ENCODE data around the gene C16orf95. TPM values are rescaled to one million over a fixed set of nuclear protein-coding genes. Genes with fewer than 3 reads are reported as not detected.

C16orf95 gene
- total and polyA plus RNA-seq, 2 of the 4 experiments (the other 2 are of a cell fraction) = 2.0 to 4.7 TPM

- Histone ChIP-seq H3K9me1 (ENCODE audit: insufficient read depth, low read length) (no peaks in the 10 kb centered on the region), H2AK5ac (ENCODE audit: low read depth, low read length) (no peak overlapping the region), H4K20me1 (ENCODE audit: insufficient read depth, low read length) (no peaks in the 10 kb centered on the region; the same call in 1 of the 2 replicates), H3K4me1 (ENCODE audit: control insufficient read depth, insufficient read depth, low read length) (no peaks in the 10 kb centered on the region; the same call in 1 of the 2 replicates), H2AK9ac (replicated peaks; ENCODE audit: low read depth, low read length, poor library complexity) (peak overlapping the region; percentile 39), H3K27me3 (ENCODE audit: control insufficient read depth, insufficient read depth, low read length) (peaks cover 11% of the 10 kb centered on the region), H2BK120ac (ENCODE audit: low read depth, low read length) (no peak overlapping the region), H3K9me3 (ENCODE audit: control insufficient read depth, insufficient read depth, low read length) (no peaks in the 10 kb centered on the region), H2BK20ac (ENCODE audit: low read depth, low read length) (no peak overlapping the region), H3K4me2 (ENCODE audit: low read depth, low read length) (peak overlapping the region; percentile 37; the same call in 1 of the 2 replicates), H4K91ac (ENCODE audit: insufficient read depth, low read depth, low read length) (no peak overlapping the region), H3K23ac (ENCODE audit: low read depth, low read length) (no peak overlapping the region), H3K14ac (replicated peaks; ENCODE audit: low read depth, low read length) (no peak overlapping the region), H4K5ac (ENCODE audit: low read depth, low read length) (no peak overlapping the region), H3K36me3 (ENCODE audit: control insufficient read depth, insufficient read depth, low read length) (no peaks in the 10 kb centered on the region), H3K27ac (ENCODE audit: insufficient read depth, low read length) (no peak overlapping the region), H2AFZ (replicated peaks; ENCODE audit: low read length, poor library complexity) (peak overlapping the region; percentile 73), H2BK5ac (ENCODE audit: low read depth, low read length, poor library complexity, severe bottlenecking) (no peak overlapping the region), H3K18ac (ENCODE audit: low read depth, low read length) (no peak overlapping the region), H3K4ac (ENCODE audit: low read depth, low read length) (no peak overlapping the region; the same call in 1 of the 2 replicates), H3K4me3 (ENCODE audit: insufficient read depth, low read depth, low read length) (no peak overlapping the region), H3K79me1 (ENCODE audit: low read depth in 1 of 2, low read length in 2 of 2) (no peaks in the 10 kb centered on the region), H4K8ac (ENCODE audit: low read depth in 2 of 2, low read length in 2 of 2) (no peak overlapping the region), H3K9ac (ENCODE audit: low read depth, low read length) (no peak overlapping the region), H2BK15ac (ENCODE audit: low read depth, low read length) (no peak overlapping the region), H3K56ac (ENCODE audit: extremely low read depth, insufficient read depth, low read length) (no peak overlapping the region)
- 54% methylated on average over 32 of the region's 38 CpGs; no CpG with 5 or more reads in 1 of the 2 experiments for WGBS, 2 experiments (ENCODE audit: extremely low coverage in 2 of 2, insufficient read length in 1 of 2)
- DNase-seq (peak; percentile 77), ATAC-seq (ENCODE audit: low read depth) (peak; percentile 100)
- in situ Hi-C loops (cut with MboI; ENCODE audit: low sequenced_read_pairs) = loop anchor here (5.0 to 10.0 kb wide), 2 partner anchors 204 to 716 kb away; no protein-coding TSS in a partner anchor
- ChIA-PET CTCF (interaction anchor here (0.6 to 1.6 kb wide), 8 partner anchors 22 to 715 kb away, joined by 3 to 14 read pairs (median 3); no protein-coding TSS in a partner anchor), POLR2A (ENCODE audit: unreplicated experiment) (no interaction called here)
- no TSS peak for BruUV-seq (replicated peaks)
- intact Hi-C loops (cut with micrococcal nuclease) = loop anchor here (1.0 kb wide), 3 partner anchors 75 to 715 kb away; no protein-coding TSS in a partner anchor
- TF ChIP-seq RCOR1 (IDR thresholded peaks at IDR 0.05; ENCODE audit: insufficient replicate concordance, low read length) (no peak), SMC3 (IDR thresholded peaks at IDR 0.05; ENCODE audit: low read depth, low read length) (peak; percentile 97), CEBPB (IDR thresholded peaks at IDR 0.05; ENCODE audit: low read depth, low read length) (no peak), MXI1 (IDR thresholded peaks at IDR 0.05; ENCODE audit: borderline replicate concordance, low read depth, low read length) (no peak), CTCF (conservative IDR thresholded peaks at IDR 0.05; ENCODE audit: low read depth, low read length) (peak; percentile 94), RAD21 (IDR thresholded peaks at IDR 0.05; ENCODE audit: low read length) (peak; percentile 96)
- dilution Hi-C loops (cut with HindIII; ENCODE audit: low sequenced_read_pairs, unreplicated experiment) = no loop called here
Observed at GRCh38 chr16:87278191-87279093, 38.8 kb downstream of the C16orf95 start.

Measured in IMR-90 (cell line).